Lower lobe of right lung (tissue), 2 donors: ENCODE results near the gene SYCP3. TPM values are rescaled to one million over a fixed set of nuclear protein-coding genes. Genes with fewer than 3 reads are reported as not detected.

Source experiments
- ATAC-seq, 2 donors: fragments of 200-7000 bp; cut with Tn5 transposase; one replicate each; pipeline ENCODE4 v1.9.1; 2020 to 2022; ENCODE audit warnings: mild to moderate bottlenecking in 2 of 2, moderate library complexity in 2 of 2
- DNase-seq: peaks from one replicate; pipeline ENCODE4 v3.0.0-alpha.2; 2020
- H3K27ac ChIP-seq: fragments of 200-600 bp; one replicate; pipeline ENCODE4 v1.8.0; 2022
- H3K27me3 ChIP-seq: fragments of 200-600 bp; one replicate; pipeline ENCODE4 v1.8.0; 2022; ENCODE audit warnings: low read depth
- H3K36me3 ChIP-seq: fragments of 200-600 bp; one replicate; pipeline ENCODE4 v1.8.0; 2022; ENCODE audit warnings: mild to moderate bottlenecking
- H3K4me1 ChIP-seq: fragments of 200-600 bp; one replicate; pipeline ENCODE4 v1.8.0; 2022
- H3K4me3 ChIP-seq: fragments of 200-600 bp; one replicate; pipeline ENCODE4 v1.8.0; 2022; ENCODE audit warnings: mild to moderate bottlenecking
- H3K9me3 ChIP-seq: fragments of 200-600 bp; one replicate; pipeline ENCODE4 v1.8.0; 2022
- intact Hi-C: fragments of 100-400 bp; cut with DNase I; formaldehyde crosslinking; loops from one replicate; pipeline ENCODE4 v1.11.0; 2022
- total RNA-seq: library from RNA; stranded (reverse); fragmentation: NEBNext Ultra II Directional; extraction: Animal tissue kit (Norgen Biotek cat#: 25700); gene quantifications from one replicate; pipeline ENCODE4 v1.2.1, GENCODE V29; 2021
- TF ChIP-seq, protein P1 (sequence below): fragments of 200-600 bp; IDR thresholded peaks from one replicate; pipeline ENCODE4 v1.8.0; 2022; ENCODE audit warnings: antibody characterized with exemption, mild to moderate bottlenecking
- donor health status: DM: no; HTN: yes; CAD: no; lungs with severe emphysema.

SYCP3 gene
- total RNA-seq, 1 donor from 2014 or later = 0.71 TPM

DNA sequence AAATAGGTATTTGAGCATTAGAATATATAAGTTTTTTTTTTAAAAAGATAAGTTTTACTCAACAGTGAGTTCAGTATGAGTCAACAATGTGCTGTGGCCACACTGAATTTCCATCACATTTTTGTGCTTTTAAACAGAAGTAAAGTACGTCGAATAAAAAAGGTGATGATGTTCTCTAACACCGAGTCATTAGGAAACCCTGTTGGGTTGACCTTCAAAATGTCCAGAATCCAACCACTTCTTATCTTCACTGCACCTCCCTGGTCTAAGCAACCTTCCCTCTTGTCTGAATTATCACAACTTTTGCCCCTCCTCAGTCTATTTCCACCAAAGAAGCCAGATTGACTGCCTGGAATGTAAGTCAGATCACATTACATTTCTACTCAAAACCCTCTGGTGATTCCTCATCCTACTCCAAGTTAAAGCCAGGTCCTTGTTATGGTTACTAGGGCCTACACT lies 43.0 kb upstream of the SYCP3 start:
- no peaks in the 10 kb centered on the region for H3K9me3 ChIP-seq
- intact Hi-C loops = no loop called here
- H3K4me3 ChIP-seq = no peak overlapping the region
- TF ChIP-seq, protein P1, sequence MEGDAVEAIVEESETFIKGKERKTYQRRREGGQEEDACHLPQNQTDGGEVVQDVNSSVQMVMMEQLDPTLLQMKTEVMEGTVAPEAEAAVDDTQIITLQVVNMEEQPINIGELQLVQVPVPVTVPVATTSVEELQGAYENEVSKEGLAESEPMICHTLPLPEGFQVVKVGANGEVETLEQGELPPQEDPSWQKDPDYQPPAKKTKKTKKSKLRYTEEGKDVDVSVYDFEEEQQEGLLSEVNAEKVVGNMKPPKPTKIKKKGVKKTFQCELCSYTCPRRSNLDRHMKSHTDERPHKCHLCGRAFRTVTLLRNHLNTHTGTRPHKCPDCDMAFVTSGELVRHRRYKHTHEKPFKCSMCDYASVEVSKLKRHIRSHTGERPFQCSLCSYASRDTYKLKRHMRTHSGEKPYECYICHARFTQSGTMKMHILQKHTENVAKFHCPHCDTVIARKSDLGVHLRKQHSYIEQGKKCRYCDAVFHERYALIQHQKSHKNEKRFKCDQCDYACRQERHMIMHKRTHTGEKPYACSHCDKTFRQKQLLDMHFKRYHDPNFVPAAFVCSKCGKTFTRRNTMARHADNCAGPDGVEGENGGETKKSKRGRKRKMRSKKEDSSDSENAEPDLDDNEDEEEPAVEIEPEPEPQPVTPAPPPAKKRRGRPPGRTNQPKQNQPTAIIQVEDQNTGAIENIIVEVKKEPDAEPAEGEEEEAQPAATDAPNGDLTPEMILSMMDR = no peak
- no peaks in the 10 kb centered on the region for H3K4me1 ChIP-seq
- H3K27ac ChIP-seq = no peak overlapping the region
- H3K36me3 ChIP-seq = peaks cover 47% of the 10 kb centered on the region
- no peak for DNase-seq
- no peaks in the 10 kb centered on the region for H3K27me3 ChIP-seq
- no peak for ATAC-seq

GRCh38 chr12:101781834-101782233 lies 42.6 kb upstream of the SYCP3 start:
- no peaks in the 10 kb centered on the region for H3K27me3 ChIP-seq
- H3K27ac ChIP-seq = no peak overlapping the region
- ATAC-seq = no peak
- DNase-seq = no peak
- intact Hi-C loops = no loop called here
- H3K9me3 ChIP-seq = no peaks in the 10 kb centered on the region
- no peaks in the 10 kb centered on the region for H3K4me1 ChIP-seq
- H3K36me3 ChIP-seq = peaks cover 50% of the 10 kb centered on the region
- TF ChIP-seq, protein P1 = no peak
- no peak overlapping the region for H3K4me3 ChIP-seq

- DNase-seq (no peak), ATAC-seq (no peak)
- Histone ChIP-seq H3K27ac (no peak overlapping the region), H3K9me3 (no peaks in the 10 kb centered on the region), H3K4me1 (no peaks in the 10 kb centered on the region), H3K4me3 (no peak overlapping the region), H3K36me3 (peaks cover 48% of the 10 kb centered on the region), H3K27me3 (no peaks in the 10 kb centered on the region)
- intact Hi-C loops = no loop called here
- TF ChIP-seq, protein P1 = no peak
Measured at GRCh38 chr12:101780599-101780998, 41.3 kb upstream of the SYCP3 start.

- no peaks in the 10 kb centered on the region for H3K9me3 ChIP-seq
- TF ChIP-seq, protein P1 = no peak
- H3K4me1 ChIP-seq = no peaks in the 10 kb centered on the region
- ATAC-seq (no peak), DNase-seq (no peak)
- peaks cover 39% of the 10 kb centered on the region for H3K36me3 ChIP-seq
- H3K4me3 ChIP-seq = no peak overlapping the region
- intact Hi-C loops = no loop called here
- H3K27me3 ChIP-seq = no peaks in the 10 kb centered on the region
- H3K27ac ChIP-seq = no peak overlapping the region
Measured at GRCh38 chr12:101779626-101780025, 40.4 kb upstream of the SYCP3 start.

DNA sequence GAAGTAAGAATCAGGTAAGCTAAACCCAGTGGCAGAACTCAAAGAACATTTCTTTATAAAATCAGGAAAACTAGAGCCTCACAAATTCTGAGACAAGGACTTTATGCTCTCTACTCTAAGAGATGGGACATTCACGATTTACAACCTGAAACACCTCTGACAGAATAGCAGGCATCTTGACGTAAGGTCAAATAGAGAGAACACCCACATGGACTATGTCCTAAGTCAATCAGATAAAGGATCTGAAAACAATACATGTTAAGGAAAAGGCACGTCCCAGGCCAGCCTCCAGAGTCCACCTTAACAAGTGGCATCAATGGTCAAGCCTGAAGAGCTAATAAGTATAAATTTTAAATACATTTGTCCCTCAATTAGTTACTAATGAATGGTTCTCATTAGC lies 39.9 kb upstream of the SYCP3 start:
- H3K4me1 ChIP-seq = no peaks in the 10 kb centered on the region
- no peak for DNase-seq
- TF ChIP-seq, protein P1 = no peak
- H3K36me3 ChIP-seq = peaks cover 35% of the 10 kb centered on the region
- H3K4me3 ChIP-seq = no peak overlapping the region
- no peak overlapping the region for H3K27ac ChIP-seq
- H3K9me3 ChIP-seq = no peaks in the 10 kb centered on the region
- ATAC-seq = no peak
- intact Hi-C loops = no loop called here
- H3K27me3 ChIP-seq = no peaks in the 10 kb centered on the region

DNA sequence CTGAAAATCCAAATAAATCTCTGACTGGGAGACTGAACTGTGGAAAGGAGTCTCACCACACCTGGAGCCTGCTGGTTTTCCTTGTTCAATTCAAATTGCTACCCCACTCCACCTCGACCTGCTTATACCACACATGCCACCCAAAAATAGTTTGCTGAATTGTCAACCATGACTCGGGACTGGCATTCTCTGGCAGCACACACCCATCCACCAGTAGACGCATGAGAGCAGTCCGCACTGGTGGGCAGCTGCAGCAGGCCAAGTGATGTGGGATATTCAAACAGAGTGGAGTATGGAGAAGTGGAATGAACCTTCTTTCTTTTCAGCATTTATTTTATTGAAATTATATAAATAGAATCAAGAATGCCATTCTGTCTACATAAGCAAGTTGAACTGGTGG lies 38.7 kb upstream of the SYCP3 start:
- Histone ChIP-seq H3K36me3 (peaks cover 27% of the 10 kb centered on the region), H3K27me3 (no peaks in the 10 kb centered on the region), H3K4me3 (no peak overlapping the region), H3K9me3 (no peaks in the 10 kb centered on the region), H3K4me1 (no peaks in the 10 kb centered on the region), H3K27ac (peak overlapping the region; percentile 9)
- no peak for ATAC-seq
- DNase-seq = no peak
- TF ChIP-seq, protein P1 = no peak
- intact Hi-C loops = no loop called here
